ENCODE results near the gene SLC44A4.
"Not testable (repeated sequence)": the region's sequence is repeated elsewhere in the genome, so short reads cannot be mapped to it uniquely, and the experiment has no call there.

SLC44A4 gene

GRCh38 chr6:31844507-31844906 lies 34.3 kb downstream of the SLC44A4 start:
- H3K9me3 ChIP-seq (ENCODE audit: control insufficient read depth, insufficient read depth, low read length), result no peaks in the 10 kb centered on the region
- no peaks in the 10 kb centered on the region for H3K79me2 ChIP-seq (ENCODE audit: control insufficient read depth, low read length)
- H3K4me3 ChIP-seq (ENCODE audit: low read length), result no peak overlapping the region
- TF ChIP-seq, protein P1, sequence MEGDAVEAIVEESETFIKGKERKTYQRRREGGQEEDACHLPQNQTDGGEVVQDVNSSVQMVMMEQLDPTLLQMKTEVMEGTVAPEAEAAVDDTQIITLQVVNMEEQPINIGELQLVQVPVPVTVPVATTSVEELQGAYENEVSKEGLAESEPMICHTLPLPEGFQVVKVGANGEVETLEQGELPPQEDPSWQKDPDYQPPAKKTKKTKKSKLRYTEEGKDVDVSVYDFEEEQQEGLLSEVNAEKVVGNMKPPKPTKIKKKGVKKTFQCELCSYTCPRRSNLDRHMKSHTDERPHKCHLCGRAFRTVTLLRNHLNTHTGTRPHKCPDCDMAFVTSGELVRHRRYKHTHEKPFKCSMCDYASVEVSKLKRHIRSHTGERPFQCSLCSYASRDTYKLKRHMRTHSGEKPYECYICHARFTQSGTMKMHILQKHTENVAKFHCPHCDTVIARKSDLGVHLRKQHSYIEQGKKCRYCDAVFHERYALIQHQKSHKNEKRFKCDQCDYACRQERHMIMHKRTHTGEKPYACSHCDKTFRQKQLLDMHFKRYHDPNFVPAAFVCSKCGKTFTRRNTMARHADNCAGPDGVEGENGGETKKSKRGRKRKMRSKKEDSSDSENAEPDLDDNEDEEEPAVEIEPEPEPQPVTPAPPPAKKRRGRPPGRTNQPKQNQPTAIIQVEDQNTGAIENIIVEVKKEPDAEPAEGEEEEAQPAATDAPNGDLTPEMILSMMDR (IDR thresholded peaks at IDR 0.05; ENCODE audit: low read depth, low read length, poor library complexity, severe bottlenecking), result no peak
- no peak for TF ChIP-seq EZH2phosphoT487 (IDR thresholded peaks at IDR 0.05; ENCODE audit: borderline replicate concordance, low read length)
- peaks cover 63% of the 10 kb centered on the region for H3F3A ChIP-seq (ENCODE audit: control insufficient read depth, insufficient read depth)
- H4K20me1 ChIP-seq (ENCODE audit: control insufficient read depth, insufficient read depth, low read depth, low read length), result no peaks in the 10 kb centered on the region
- no peak overlapping the region for H3K4me2 ChIP-seq (ENCODE audit: low read length)
- no peaks in the 10 kb centered on the region for H3K4me1 ChIP-seq (ENCODE audit: control insufficient read depth, low read length)
- no peaks in the 10 kb centered on the region for H3K9me2 ChIP-seq (replicated peaks; ENCODE audit: control insufficient read depth, low read length)
- H3K27me3 ChIP-seq (ENCODE audit: control insufficient read depth, low read length), result no peaks in the 10 kb centered on the region
- no peak overlapping the region for H3K27ac ChIP-seq (ENCODE audit: low read depth, low read length)
- peaks cover 27% of the 10 kb centered on the region for H3K36me3 ChIP-seq (ENCODE audit: control insufficient read depth, low read length)

- H3K9me2 ChIP-seq (replicated peaks; ENCODE audit: control insufficient read depth, low read length), result no peaks in the 10 kb centered on the region
- TF ChIP-seq EZH2phosphoT487 (IDR thresholded peaks at IDR 0.05; ENCODE audit: borderline replicate concordance, low read length), result no peak
- TF ChIP-seq, protein P1 (IDR thresholded peaks at IDR 0.05; ENCODE audit: low read depth, low read length, poor library complexity, severe bottlenecking), result no peak
- peaks cover 51% of the 10 kb centered on the region for H3K36me3 ChIP-seq (ENCODE audit: control insufficient read depth, low read length)
- H4K20me1 ChIP-seq (ENCODE audit: control insufficient read depth, insufficient read depth, low read depth, low read length), result peaks cover 19% of the 10 kb centered on the region
- H3K27me3 ChIP-seq (ENCODE audit: control insufficient read depth, low read length), result no peaks in the 10 kb centered on the region; the same call in 1 of the 2 replicates
- peaks cover 21% of the 10 kb centered on the region for H3K79me2 ChIP-seq (ENCODE audit: control insufficient read depth, low read length)
- H3K27ac ChIP-seq (ENCODE audit: low read depth, low read length), result no peak overlapping the region
- H3K9me3 ChIP-seq (ENCODE audit: control insufficient read depth, insufficient read depth, low read length), result no peaks in the 10 kb centered on the region
- H3K4me3 ChIP-seq (ENCODE audit: low read length), result no peak overlapping the region
- H3K4me1 ChIP-seq (ENCODE audit: control insufficient read depth, low read length), result peaks cover 19% of the 10 kb centered on the region
- peaks cover 78% of the 10 kb centered on the region for H3F3A ChIP-seq (ENCODE audit: control insufficient read depth, insufficient read depth)
- no peak overlapping the region for H3K4me2 ChIP-seq (ENCODE audit: low read length)
These were observed 36.7 kb downstream of the SLC44A4 start for GRCh38 chr6:31842053-31842452.

DNA sequence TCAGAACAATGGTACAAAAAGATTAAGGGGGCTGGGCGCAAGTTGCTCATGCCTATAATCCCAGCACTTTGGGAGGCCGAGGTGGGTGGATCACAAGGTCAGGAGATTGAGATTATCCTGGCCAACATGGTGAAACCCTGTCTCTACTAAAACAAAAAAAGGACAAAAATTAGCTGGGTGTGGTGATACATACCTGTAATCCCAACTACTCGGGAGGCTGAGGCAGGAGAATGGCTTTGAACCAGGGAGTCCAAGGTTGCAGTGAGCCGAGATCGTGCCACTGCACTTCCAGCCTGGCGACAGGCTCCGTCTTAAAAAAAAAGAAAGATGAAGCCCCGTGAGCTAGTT lies 39.0 kb downstream of the SLC44A4 start:
- H3K4me3 ChIP-seq (ENCODE audit: low read length); H3K27me3 ChIP-seq (ENCODE audit: control insufficient read depth, low read length); H3K4me2 ChIP-seq (ENCODE audit: low read length); H3K27ac ChIP-seq (ENCODE audit: low read depth, low read length); H3K9me2 ChIP-seq (replicated peaks; ENCODE audit: control insufficient read depth, low read length); H3K9me3 ChIP-seq (ENCODE audit: control insufficient read depth, insufficient read depth, low read length): not testable (repeated sequence)
- H3F3A ChIP-seq (ENCODE audit: control insufficient read depth, insufficient read depth), result peaks cover 87% of the 10 kb centered on the region
- peaks cover 24% of the 10 kb centered on the region for H3K4me1 ChIP-seq (ENCODE audit: control insufficient read depth, low read length)
- peaks cover 23% of the 10 kb centered on the region for H4K20me1 ChIP-seq (ENCODE audit: control insufficient read depth, insufficient read depth, low read depth, low read length)
- H3K36me3 ChIP-seq (ENCODE audit: control insufficient read depth, low read length), result peaks cover 74% of the 10 kb centered on the region
- H3K79me2 ChIP-seq (ENCODE audit: control insufficient read depth, low read length), result peaks cover 44% of the 10 kb centered on the region

GRCh38 chr6:31838968-31839367 lies 39.8 kb downstream of the SLC44A4 start:
- Histone ChIP-seq H3K4me3 (ENCODE audit: low read length) (no peak overlapping the region), H3K4me1 (ENCODE audit: control insufficient read depth, low read length) (peaks cover 30% of the 10 kb centered on the region), H3K9me3 (ENCODE audit: control insufficient read depth, insufficient read depth, low read length) (no peaks in the 10 kb centered on the region), H3K9me2 (replicated peaks; ENCODE audit: control insufficient read depth, low read length) (no peaks in the 10 kb centered on the region), H3K36me3 (ENCODE audit: control insufficient read depth, low read length) (peaks cover 77% of the 10 kb centered on the region), H3K4me2 (ENCODE audit: low read length) (peak overlapping the region; percentile 26), H3F3A (ENCODE audit: control insufficient read depth, insufficient read depth) (peaks cover 83% of the 10 kb centered on the region), H3K27ac (ENCODE audit: low read depth, low read length) (no peak overlapping the region), H3K27me3 (ENCODE audit: control insufficient read depth, low read length) (no peaks in the 10 kb centered on the region; the same call in 1 of the 2 replicates), H4K20me1 (ENCODE audit: control insufficient read depth, insufficient read depth, low read depth, low read length) (peaks cover 23% of the 10 kb centered on the region), H3K79me2 (ENCODE audit: control insufficient read depth, low read length) (peaks cover 52% of the 10 kb centered on the region)
- TF ChIP-seq, protein P1 (IDR thresholded peaks at IDR 0.05; ENCODE audit: low read depth, low read length, poor library complexity, severe bottlenecking), result no peak
- no peak for TF ChIP-seq EZH2phosphoT487 (IDR thresholded peaks at IDR 0.05; ENCODE audit: borderline replicate concordance, low read length)

- not testable (repeated sequence) for H3K9me2 ChIP-seq (replicated peaks; ENCODE audit: control insufficient read depth, low read length); H3K9me3 ChIP-seq (ENCODE audit: control insufficient read depth, insufficient read depth, low read length); H3K27me3 ChIP-seq (ENCODE audit: control insufficient read depth, low read length)
- peak overlapping the region; percentile 87; the same call in 1 of the 2 replicates for H3K27ac ChIP-seq (ENCODE audit: low read depth, low read length)
- peaks cover 82% of the 10 kb centered on the region for H3F3A ChIP-seq (ENCODE audit: control insufficient read depth, insufficient read depth)
- peaks cover 38% of the 10 kb centered on the region for H3K4me1 ChIP-seq (ENCODE audit: control insufficient read depth, low read length)
- H3K79me2 ChIP-seq (ENCODE audit: control insufficient read depth, low read length), result peaks cover 58% of the 10 kb centered on the region
- H4K20me1 ChIP-seq (ENCODE audit: control insufficient read depth, insufficient read depth, low read depth, low read length), result peaks cover 23% of the 10 kb centered on the region
- peak overlapping the region; percentile 93 for H3K4me3 ChIP-seq (ENCODE audit: low read length)
- peak overlapping the region; percentile 88 for H3K4me2 ChIP-seq (ENCODE audit: low read length)
- peaks cover 76% of the 10 kb centered on the region for H3K36me3 ChIP-seq (ENCODE audit: control insufficient read depth, low read length)
These were observed 40.7 kb downstream of the SLC44A4 start for GRCh38 chr6:31838114-31838553.
